Measurements from ENCODE around the gene CDC42EP3.
A peak's percentile ranks its signal among the peaks of the same experiment; 100 is the strongest.

Gene CDC42EP3

DNA sequence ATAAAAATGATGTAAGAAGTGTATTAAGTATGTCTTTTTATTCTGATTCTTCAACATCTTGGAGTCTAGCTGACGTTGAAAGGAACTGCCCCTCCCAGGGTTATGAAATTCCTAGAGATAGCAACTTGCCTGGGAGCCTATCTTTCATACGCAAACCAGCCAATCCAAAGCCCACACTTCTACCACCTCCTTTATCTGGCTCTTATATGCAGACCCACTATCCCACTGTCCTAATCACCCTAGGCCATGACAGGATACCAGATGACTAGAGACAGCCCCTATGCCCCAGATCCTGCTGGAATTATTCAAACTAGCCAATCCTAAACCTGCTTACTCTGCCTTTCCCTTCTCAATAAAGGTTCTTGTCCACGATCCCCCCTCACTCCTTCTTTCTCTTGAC lies 11.8 kb upstream of the CDC42EP3 start:
- no peak for DNase-seq

DNA sequence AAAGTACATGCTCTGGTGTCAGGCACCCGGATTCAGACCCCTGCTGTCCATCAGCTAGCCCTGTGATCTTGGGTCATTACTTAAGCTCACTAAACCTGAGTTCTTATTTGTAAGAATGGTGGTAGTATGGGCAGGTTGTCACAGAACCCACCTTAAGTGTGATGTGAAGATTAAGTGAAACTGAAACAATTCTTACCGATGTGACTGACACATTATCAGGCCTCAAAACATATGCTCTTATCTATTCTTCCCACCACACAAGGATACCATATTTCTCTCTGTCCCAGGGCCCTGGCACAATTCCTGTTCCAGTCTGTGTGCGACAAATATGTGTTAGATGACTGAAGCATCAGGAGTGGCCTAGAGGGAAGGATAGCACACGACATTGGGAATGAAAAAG lies 11.0 kb upstream of the CDC42EP3 start:
- no peak for DNase-seq

DNA sequence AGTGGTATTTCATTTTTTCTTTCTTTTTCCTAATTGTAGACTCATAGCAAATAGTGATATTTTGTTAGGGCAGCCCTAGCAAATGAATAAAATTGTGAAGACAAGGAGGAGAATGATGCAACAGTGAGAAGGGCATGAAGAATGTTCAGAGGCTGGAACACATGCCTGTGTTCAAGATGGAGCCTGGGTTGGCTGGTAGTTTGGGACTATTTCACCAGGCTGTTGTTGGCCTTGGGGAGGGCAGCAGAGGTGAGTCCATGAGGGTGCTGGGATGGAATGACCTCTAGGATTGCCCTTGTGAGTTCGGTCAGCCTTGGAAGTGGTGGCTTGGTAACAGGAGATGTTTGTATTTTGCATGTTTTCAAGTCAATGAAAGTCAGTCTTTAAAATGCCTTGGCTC lies 10.1 kb upstream of the CDC42EP3 start:
- no peak for DNase-seq

DNA sequence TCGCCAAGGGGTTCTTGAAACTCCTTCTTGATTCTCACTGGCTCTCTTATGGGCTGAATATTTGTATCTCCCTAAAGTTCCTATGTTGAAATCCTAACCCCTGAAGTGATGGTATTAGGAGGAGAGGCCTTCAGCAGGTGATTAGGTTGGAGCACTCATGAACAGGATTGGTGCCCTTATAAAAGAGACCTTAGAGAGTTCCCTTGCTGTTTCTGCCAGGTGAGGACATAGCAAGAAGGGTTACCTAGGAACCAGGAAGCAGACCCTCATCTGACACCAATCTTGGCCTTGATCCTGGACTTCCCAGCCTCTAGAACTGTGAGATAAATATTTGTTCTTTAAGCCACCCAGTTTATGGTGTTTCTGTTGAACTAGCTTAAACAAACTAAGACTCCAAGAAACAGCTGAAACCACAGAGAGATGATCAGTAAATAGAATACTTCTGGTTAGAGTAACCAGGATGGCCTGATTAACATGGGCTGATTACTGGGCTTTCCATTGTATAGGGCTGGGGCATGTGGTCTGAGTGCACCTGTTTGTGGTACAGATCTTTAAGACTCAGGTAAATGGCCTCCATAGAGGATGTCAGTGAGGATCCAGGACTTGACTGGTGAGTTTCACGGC lies 7.7 kb upstream of the CDC42EP3 start:
- DNase-seq = no peak

DNA sequence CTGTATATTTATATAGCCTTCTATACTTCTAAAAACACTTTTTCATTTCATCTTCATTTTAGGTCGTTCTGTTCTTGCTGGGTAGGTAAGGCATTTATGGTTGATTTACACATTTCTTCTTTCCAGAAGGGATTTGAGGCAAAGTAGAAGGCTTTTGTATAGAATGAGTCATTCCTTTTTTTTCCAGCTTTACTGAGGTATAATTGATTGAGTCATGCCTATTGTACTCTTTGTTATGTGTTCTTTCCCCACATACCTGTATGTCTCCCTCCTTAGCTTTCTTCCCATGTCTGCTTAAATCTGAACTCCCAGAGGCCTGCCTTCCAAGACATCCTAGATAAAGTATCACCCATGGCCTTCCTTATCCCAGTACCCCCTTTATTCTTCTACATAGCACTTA lies 4.8 kb upstream of the CDC42EP3 start:
- DNase-seq = no peak

DNA sequence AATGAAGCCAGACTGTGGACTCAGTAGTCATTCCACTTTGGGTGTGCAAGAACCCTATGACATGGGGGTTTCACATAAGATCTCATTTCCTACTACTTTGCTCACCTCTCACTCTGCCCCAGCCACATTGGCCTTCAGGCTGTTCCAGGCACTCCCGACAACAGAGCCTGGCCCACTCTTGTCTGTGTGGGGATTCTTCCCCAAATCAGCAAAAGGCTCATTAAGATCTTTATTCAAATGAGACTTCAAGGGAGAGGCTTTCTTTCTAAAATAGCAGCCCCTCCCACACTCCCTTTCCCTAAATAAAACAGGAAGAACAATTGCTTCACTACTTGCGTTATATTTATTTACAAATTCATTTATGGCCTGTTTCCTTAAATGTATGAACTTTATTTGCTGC lies 3.5 kb upstream of the CDC42EP3 start:
- DNase-seq = no peak

DNA sequence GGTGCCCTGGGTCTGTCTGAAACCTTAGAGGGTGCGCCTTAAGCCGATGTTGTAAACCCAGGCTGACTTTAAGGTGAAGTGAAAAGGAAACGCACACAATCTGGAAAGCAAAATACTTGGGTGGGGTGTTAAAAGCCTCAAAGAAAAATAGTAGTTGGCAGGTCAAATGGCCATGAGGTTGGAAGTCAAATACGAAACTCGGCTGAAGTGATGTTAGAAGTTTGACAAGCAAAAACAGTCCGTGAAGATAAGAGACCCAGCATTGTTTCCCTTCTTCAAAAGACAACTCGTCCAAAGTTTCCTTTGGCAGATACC lies 1.4 kb upstream of the CDC42EP3 start:
- DNase-seq = no peak

DNA sequence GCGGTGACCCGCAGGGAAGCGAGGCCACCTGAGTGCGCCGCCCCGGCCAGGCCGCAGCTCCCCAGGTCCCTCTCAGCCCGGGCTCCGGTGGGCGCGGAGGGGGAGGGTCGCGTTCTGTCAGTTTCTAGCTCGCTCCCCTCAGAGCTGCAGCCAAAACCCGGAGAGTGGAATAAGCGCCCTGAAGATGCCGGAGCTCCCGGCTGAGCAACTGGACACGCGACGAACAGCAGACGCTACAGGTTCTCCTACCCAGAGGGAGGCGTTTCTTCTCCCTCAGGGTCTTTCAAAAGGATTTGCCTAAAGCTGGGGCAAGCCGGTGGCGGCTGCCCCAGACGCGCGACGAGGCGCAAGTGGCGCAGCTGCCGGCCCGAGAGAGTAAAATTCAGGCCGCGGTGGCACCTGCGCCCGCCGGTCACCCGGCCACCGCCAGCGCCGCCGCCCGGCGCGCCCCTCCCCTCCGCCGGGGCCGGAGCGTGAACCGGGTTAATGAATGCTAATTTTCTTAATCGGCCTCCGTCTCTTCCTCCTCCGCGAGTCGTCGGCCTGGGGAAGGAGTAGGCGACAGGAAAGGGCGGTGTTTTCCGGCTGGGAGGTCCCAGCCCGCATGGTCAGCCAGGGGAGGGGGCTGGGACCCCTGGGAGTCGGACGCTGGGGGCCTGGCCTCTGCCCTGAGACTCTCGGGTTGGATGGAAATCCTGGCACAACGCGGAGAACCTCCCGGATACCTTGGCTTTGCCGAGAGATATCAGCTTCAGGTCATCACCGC lies 845 bp upstream of the CDC42EP3 start:
- peak; percentile 68 to 80 for DNase-seq

DNA sequence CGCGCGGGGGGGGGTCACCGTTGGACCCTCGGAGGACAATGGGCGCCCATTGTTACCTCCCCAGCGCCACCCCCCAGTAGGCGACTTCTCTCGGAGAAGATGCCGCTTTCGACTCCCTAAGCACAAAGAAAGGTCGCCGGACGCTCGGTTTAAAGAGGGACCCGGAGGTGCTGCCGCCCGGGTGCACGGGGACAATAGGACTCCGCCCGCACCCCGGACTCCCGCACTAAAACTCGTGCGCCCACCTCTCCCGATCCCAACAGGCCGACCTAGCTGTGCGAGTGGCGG lies 318 bp upstream of the CDC42EP3 start:
- DNase-seq = no peak

DNA sequence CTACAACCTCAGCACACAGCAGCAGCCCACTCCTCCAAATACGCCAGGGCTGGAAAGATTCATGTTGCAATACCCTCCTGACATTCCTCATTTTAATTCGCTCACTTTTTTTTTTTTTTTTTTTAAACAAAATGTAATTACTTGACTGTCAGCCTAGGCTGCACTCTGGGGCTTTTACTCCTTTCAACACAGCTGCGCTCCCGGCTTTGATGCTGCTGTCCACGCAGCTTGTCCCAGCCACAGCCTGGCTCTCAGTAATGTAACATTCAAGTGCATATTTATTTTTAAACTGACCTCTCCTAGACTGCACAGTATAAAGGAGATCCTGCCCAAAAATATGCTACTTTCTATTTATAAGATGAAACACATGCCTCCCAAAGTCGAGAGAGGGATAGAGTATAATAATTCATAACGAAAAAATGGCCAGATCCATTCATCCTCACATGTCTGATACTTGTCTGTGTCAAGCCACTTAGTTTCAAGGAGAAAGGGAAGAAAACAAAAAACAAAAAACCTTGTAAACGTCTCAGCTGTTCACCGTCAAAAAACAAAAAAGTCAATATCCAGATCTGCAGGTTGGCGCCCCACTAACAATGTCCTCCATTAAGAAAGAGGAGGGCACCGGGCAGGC lies 949 bp downstream of the CDC42EP3 start:
- DNase-seq = no peak

DNA sequence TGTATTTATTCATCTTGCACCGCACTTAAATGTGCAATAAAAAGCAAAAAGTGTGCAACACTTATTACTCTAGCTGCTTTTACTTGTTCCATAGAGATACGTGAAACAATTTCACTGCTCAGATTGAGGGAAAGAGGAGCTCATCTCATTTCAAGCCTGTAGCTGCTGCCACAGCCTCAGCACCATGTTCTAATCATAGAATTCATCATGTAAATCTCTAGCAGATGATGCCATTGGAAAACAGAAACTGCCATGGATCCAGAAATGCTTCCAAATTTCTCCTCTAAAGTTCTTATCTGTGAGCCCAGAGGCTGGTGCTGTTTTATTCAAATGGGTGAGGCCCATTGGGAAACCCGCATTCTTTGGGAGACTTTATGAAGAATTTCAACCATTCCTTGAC lies 2.0 kb downstream of the CDC42EP3 start:
- no peak for DNase-seq

DNA sequence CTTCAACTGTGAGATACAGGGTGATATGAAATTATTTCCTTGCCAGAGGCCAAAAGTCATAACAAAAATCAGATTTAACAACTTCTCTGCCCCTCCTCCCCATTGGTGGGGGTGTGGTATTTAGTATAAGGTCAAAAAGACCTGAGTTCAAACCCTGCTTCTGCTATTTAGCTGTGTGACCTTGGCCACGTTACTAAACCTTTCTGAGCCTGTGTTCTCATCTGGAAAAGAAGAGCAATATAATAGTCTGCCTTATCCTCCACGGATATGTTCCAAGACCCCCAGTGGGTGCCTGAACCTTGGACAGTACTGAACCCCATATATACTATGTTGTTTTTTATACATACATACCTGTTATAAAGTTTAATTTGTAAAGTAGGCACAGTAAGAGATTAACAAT lies 3.7 kb downstream of the CDC42EP3 start:
- DNase-seq = no peak

DNA sequence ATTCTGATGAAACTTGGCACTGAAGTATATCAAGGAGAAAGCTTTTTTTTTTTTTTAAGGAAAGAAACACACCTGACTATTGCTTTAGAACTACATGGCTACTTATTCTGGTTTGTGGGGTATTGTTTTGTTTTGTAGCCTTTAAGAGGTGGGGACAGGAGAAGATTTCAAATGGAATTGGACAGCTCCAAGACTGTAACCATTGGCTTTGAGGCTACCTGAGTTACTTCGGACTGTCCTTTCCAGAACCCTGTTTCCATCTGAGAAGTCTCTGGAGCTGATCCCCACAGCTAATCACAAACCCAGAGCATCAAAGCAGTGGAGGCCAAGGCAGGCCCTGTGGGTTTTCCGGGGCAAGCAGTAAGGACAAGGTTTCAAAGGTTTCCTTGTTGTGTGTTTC lies 4.7 kb downstream of the CDC42EP3 start:
- DNase-seq = no peak

DNA sequence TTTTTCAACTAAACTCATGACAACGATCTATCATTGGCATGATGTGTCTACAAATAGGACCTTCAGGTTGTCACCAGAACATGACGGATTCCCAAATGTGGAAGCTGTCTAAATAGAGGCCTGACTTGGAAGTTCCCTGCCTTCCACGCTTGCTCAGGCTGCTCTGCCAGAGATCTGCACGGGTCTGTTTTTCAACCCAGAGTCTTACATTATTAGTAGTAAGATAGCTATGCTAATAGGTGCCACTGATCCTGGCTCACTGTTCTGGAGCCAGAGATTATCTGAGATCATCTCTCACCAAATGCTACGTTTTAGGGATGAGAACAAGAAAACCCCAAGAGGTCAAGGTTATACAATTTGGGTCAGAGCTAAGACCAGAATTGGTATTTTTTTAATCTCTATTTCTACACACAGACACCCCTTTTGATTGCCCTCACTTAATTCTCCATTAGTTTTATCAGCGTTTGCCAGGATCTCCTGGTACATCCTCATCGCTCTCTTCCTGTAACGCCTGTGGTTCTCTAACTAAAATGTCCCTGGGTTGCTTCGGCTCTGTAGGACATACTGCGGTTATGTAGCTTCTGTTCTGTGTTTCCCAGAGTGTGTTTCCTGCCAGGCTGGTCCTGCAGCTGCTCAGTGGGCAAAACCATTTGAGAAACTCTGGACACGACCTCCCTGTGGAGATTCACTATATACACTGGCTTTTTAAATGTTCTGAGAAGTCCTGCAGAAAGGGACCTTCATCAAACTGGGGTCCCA lies 5.7 kb downstream of the CDC42EP3 start:
- no peak for DNase-seq

DNA sequence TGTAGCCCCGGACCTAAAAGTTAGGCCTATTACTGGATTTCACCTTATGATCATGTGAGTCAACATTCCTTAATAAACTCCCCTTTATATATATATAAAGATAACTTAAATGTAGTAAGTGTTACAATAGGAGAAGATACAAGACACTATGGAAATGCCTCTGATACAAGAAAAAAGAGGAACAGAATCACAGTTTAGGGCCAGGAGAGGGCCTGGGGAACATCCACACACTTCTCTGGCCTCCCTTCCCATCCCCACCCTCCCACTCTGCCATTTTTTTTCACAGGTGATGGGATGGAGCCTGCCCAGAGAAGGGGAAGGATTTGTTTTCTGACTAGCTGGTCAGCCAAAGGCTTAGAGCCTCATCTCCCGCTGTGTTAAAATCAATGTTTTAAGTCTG lies 6.4 kb downstream of the CDC42EP3 start:
- no peak for DNase-seq

DNA sequence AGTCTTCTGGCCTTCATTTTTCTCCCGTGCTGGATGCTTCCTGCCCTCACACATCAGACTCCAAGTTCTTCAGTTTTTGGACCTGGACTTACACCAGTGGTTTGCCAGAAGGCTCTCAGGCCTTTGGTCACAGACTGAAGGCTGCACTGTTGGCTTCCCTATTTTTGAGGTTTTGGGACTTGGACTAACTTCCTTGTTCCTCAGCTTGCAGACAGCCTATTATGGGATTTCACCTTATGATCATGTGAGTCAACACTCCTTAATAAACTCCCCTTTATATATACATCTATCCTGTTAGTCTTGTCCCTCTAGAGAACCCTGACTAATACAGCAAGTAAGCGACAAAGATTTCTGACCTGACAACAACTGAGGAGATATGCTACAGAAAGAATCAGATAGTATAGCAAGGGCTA lies 7.2 kb downstream of the CDC42EP3 start:
- no peak for DNase-seq

DNA sequence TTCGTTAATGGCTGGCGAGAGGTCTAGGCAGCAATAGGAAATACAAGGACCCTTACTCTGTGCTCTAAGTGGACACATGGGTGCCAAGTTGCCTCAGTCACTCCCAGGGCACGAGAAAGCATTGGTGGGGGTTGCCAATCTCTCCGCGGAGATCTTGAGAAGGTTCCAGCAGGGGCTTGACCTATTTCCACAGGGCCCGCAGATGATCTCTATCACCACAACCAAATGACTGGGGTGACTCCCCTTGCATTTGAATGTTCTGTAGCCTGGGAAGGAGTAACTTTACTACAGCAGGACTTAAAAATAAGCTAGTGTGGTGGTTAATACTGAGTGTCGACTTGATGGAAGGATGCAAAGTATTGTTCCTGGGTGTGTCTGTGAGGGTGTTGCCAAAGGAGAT lies 8.1 kb downstream of the CDC42EP3 start:
- DNase-seq = no peak

DNA sequence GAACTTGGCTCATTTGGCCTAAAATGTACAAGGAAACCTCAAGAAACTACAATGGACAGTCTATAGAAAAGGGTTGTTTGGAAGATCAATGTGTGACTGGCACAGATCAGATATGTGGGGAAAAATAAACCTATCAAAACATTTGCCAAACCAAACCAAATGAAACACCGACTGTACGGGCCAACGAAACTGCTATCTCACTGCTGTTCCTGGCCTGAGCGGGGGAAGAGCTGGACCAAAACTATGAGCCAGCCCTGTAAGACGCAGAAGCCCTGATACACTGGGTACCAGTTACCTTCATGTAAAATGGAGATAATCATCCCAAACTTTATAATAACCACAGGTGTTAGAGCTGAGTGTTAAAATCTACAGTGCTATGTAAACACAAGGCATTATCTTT lies 11.7 kb downstream of the CDC42EP3 start:
- no peak for DNase-seq

DNA sequence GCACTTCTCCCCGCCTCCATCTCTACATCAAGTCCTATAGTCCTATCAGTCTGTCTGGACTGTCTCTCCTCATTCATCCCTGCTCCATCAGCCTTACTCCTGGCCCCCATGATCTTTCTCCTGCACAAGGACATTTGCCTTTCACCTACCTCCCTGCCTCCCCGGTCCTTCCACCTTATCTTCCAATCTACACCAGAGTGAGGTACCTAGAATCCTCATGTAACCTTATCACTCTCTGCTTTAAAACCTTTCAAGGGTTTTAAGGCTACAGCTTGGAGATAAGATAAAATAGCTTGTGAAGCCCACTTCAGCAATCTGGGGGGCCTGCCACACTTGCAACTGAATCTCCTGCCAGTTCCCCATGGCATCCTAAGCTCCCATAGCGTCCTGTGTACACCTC lies 12.8 kb downstream of the CDC42EP3 start:
- DNase-seq = no peak

DNA sequence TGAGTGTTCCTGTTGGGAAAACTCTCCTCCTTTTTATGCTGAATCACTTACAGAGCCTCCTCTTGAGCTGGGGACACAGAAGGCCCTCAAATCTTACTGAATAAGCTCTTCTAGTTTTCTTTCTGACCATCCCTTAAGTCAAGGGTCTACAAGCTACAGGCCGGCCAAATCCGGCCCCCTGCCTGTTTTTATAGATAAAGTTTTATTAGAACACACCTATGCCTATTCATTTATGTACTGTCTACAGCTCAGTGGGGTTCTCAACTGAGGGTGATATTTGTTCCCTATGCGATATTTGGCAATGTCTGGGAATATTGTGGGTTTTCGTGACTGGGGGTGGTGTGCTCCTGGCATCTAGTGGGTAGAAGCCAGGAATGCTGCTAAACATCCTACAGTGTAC lies 14.0 kb downstream of the CDC42EP3 start:
- DNase-seq = no peak

DNA sequence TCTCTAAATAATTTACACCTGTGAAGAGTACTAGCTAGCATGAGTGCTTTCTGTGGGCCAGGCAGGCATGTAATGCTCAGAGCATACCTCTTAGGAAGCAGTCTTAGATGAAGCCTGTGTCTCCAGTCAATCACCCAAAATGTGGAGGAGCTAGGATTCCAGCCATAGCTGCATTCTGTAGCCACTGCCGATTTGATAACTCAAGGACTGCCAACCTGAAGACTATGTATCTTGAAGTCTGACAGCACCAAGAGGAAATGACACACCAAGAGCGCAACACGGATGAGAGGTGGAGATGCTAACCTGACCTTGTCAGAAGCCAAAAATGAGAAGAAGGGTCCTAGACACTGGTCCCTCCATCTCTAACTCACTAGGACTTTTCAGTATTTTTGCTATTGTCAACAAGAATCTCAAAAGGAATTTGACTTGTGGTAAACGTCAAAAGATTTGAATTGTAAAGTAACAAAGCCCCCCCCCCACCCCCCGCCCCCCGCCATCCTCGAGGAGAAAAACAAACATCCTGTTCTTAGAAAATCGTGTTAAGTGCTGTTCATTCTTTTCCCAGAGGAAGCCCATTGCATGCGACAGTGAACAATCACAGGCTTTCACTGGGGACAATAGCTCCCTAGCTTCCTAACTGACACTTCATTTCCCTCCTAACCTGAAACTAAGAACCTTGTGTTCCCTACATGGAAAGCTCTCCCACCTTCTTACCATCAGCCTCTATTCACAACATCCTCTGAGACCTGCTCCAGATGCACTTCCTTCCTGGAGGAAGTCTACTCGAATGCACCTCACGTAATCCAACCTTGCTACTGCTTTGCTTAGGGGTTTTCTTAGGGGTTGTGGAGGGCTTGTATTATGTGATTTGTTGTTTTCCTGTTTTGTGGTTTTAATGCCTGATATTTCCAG lies 14.7 kb downstream of the CDC42EP3 start:
- DNase-seq = peak in 1 of 2 donors; percentile 34

DNA sequence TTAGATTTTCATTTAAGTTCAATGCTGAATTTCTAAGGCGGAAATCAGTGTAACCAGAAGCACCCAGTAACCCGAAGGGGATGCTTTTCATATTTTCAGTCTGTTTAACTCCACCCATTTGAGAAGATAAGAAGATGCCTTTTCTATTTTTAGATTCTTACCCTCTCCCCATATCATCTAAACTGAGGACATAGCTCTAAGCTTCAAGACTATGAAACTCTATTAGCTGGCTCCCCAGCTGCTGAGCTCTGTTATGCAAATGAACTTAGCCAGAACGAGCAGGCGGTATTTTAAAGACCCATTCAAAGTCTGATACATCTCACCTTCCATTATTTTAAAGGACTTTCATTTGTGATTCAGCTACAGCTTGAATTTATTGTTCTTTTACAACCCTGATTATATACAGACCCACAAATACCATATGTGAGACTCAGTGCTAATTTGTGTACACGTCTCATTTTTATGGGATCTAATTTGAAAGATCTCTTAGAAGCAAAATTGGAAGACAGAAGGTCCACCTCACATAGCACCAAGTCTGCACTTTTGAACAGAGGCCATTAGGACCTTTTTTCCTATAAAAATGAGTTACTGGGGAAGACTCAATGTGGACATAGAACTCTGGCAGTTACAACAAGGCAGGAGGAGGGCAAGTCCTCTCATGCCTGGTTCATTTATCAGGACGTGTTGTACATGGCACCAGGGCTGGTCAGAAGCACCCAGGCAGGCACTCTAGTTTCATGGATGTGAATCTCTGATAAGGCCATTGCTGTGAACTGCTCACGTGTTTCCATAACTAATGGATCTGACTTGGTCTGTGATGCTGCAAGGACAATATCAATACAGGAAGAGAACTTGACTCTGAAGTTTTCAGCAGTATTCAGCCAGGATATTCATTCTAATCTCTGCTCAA lies 16.3 kb downstream of the CDC42EP3 start:
- peak; percentile 21 to 38 for DNase-seq
